HG02973 (cell line): ENCODE data around the gene CDC42BPB.
"Not testable (repeated sequence)": the region's sequence is repeated elsewhere in the genome, so short reads cannot be mapped to it uniquely, and the experiment has no call there.

ENCODE experiments used
- ATAC-seq: cut with Tn5 transposase; IDR thresholded peaks from one replicate; pipeline ENCODE4 v1.9.1; 2021; ENCODE audit warnings: moderate library complexity; ENCODE audit not compliant: unreplicated experiment

CDC42BPB gene

DNA sequence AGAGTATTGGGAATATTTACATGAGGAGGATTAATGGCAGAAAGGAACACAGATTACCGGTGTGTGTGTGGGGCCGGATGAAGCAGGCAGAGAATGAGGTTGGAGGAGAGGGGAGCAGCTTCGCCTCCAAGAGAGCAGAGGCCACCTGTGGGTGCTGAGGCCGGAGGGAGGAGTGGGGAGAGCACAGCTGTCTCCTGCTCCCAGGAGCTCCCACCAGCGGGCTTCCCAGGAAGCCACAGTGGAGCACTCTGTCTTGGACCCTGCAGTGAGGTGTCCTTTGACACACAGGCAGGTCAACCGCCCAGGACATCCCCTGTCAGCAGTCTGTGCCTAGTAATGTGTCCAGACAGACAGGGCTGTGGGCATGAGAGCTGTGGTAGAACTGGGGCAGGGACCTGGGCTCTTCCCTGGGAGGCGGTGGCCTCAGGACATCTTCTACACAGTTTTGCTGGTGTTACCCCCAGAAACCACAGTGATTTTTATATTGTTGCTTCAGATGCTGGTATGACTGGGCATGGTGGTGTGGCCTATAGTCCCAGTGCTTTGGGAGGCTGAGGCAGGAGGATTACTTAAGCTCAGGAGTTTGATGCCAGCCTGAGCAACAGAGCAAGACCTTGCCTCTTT is 153.3 kb downstream of the CDC42BPB start:
- ATAC-seq, result no peak

DNA sequence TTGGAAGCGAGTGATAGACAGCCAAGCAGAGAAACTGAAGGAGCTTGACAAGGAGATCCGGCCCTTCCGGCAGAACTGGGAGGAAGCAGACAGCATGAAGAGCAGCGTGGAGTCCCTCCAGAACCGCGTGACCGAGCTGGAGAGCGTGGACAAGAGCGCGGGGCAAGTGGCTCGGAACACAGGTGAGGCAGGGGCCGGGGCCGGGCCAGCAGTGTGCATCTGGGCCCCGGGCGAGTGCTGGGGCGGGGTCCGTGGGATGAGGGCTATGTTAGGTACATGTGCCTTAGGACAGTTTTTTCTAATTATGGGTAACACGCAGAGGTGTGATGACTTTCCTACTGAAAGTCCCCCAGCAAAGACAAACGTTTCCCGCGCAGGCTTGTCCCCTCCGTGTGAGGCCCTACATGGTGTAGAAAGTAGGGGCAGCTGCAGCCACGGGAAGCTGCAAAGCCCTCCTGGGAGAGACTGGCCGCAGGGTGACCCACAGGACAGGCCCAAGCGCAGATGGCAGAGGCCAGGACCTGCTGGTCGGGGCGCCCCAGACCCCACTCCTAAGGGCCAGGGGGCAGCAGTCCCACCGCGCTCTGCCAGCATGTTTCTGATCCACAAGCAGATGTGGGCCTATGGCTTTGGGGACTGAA is 154.0 kb downstream of the CDC42BPB start:
- no peak for ATAC-seq

DNA sequence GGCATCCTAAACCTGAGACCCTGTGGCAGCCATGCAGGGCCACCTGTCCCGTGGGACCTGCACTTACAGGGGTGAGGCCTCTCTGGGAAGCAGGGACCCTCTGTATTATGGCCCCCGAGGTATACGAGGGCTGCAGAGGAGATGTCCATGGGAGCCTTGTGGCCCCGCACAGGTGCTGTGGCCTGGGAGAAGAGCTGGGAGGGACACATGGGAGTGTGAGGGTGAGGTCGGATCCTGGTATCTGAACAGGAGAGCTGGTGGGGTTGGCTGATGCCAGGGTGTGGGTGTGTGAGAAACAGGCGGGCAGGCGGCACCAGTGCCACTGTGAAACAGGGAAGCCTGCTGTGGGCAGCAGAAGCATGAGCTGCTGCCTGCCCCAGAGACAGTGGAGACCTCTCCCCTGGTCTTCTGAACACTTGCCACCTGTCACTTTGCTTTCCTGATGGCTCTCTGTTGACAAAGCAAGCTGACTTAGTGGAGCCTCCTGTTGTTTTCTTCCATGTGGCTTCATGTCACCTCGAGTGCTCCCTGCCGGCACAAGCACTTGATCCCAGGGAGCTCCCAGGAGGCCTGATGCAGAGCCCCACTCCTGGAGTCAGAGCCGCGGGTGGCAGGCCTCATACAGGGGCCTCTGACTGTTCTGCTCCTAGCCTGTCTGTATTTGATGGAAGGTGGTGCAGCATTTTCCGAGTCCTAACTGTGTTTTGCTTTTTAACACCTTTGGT is 154.7 kb downstream of the CDC42BPB start:
- ATAC-seq, result no peak

- no peak for ATAC-seq
Measured at GRCh38 chr14:102902086-102902485, 155.3 kb downstream of the CDC42BPB start.

- ATAC-seq, result peak; percentile 76
Measured at GRCh38 chr14:102901633-102902032, 155.7 kb downstream of the CDC42BPB start.

DNA sequence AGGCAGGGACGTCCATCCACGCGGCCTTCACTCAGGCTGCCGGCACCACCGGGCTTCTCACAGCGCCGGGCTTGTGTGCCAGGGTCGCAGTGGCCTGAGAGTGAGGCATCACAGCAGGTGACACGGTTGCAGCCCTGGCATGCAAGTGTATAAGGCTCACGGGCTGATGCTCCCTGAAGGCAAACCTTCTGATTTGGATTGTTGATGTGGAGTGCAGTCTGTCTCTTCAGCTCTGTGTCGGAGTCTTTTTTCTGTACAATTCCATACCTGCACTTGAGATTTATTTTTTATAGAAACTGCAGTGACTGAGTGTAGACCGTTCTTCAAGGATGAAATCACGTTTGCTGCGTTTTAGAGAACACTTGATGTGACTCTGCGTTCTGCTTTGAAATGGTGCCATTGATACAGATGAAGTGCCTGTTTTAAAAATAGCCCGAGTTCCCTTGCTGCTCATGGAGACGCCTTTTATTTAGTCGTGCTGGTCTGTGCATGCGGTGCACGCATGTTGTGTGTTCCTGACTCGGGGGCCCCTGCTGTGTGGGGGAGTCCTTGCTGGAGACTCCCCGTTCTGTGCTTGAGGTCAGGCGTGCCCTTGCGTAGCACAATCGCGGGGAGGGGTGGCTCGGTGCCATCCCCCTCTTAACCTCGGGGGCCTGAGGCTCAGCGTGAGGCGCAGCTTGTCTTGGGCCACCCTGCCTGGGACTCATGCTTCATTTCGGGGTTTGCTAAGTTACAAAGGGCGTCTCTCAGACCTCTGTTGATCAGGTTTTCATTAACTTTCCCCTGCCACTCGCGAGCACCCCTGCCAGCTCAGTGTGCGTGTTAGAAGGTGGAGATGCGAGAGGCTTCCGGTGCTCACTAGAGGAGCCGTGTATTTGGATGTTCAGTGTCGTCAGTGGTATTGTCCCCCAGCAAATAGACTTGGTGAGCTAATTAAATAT is 156.4 kb downstream of the CDC42BPB start:
- peak; percentile 54 for ATAC-seq

DNA sequence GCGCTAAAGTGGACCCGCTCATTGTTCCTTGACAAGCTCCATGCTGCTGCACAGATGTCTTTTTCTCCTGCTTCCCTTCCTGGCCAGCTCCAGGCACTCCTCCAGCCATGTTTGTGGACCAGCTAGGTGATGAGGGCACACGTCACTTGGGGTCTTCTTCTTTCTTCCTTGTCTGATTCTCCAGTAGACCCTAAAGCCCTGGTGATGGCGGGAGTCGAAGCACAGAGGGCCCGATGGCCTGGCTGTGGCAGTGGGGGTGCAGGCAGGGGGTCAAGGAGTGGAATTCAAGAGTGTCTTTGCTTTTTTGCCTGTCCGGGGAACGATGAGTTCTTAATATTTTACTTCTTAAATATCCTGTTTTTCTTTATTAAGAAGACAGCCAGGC is 157.8 kb downstream of the CDC42BPB start:
- no peak for ATAC-seq

DNA sequence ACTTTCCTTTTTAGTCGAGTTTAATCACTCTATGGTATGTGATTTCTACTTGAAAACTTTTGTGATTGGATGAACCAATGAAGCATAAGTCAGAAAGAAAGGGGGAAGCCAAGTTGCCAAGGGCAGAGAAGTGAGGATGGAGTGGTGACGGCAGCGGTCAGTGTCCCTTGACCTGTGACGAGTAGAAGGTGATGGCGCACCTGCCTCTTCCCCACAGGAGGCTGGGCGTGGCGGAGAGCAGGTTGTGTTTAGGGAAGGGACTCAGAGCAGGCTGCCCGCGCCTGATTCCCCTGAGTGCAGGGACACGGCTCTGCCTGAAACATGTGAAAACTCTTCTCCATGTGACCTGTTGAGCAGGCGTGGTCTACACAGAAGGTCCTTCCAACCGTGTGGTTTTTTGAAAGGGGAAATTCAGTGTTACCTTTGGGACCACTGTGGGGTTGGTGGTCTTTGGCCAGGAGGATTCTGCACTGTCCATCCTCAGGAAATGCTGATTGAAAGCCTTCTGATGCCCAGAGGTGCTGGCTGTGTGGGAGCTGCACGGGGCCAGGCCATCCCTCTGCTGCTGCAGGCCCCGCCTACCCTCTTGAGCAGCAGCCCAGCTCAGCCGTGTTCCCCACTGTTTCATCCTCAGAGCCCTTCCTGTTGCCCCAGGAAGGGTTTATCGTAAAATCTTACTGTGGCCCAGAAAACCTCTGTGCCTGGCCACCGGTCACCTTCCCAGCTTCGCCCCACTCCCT is 158.4 kb downstream of the CDC42BPB start:
- no peak for ATAC-seq

DNA sequence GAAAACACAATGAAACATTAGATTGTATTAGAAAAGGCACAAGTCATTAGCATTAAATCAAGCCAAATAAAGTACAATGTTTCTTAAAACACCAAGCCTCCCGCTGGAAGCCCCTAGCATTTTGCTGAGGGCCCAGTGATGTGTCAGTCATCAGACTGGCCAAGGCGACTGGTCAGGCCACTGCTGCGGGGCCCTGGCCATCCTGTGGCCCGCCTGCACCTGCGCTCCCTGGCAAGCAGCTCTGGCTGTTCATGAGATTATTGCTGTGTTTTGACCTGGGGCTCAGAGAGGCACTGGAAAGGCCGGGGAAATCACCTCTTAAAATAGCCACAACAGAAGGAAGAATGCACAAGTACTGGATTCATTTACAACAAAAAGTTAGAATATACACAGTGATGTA is 159.1 kb downstream of the CDC42BPB start:
- no peak for ATAC-seq

DNA sequence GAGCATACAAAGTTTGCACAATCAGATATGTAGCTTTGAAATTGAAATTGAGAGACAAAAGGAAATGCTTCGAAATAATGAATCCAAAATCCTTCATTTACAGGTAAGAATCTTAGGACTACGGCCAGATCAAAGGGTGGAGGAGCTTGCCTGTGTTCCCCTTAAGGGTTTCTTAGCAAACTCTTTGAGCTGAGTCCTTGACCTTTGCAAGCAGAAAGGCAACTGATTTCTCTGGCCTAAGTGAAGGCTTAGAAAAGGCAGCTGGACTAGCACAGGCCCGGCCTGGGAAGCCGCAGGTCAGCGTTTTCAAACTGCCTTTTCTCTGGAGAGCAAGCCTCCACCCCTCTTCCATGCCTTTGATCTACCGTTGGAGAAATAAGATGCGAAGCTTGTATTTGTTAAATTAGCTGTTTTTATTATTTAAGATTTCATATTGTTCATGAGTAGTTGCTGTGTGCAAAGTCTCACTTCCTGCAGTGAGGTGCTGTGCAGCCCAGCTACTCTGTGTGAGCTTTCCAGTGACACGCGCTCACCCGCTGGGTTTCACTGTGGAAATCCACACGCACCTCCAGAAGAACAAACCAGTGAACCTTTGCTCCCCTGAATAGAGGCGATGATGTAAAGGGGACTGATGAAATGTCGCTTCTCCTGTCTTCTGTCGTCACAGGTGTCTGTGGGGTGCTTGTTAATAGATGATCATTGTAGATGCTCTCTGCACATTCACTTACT is 159.9 kb downstream of the CDC42BPB start:
- no peak for ATAC-seq

- not testable (repeated sequence) for ATAC-seq
Measured at GRCh38 chr14:102896735-102897134, 160.6 kb downstream of the CDC42BPB start.

- ATAC-seq, result no peak
Measured at GRCh38 chr14:102893452-102893851, 163.9 kb downstream of the CDC42BPB start.

GRCh38 chr14:102892651-102893050 is 164.7 kb downstream of the CDC42BPB start:
- ATAC-seq, result no peak

- no peak for ATAC-seq
Measured at GRCh38 chr14:102891556-102891955, 165.8 kb downstream of the CDC42BPB start.

GRCh38 chr14:102891111-102891510 is 166.2 kb downstream of the CDC42BPB start:
- ATAC-seq, result no peak

GRCh38 chr14:102889615-102890014 is 167.7 kb downstream of the CDC42BPB start:
- ATAC-seq, result no peak

- no peak for ATAC-seq
Measured at GRCh38 chr14:102888748-102889147, 168.6 kb downstream of the CDC42BPB start.

GRCh38 chr14:102885737-102886447 is 171.5 kb downstream of the CDC42BPB start:
- no peak for ATAC-seq

GRCh38 chr14:102883554-102883953 is 173.8 kb downstream of the CDC42BPB start:
- ATAC-seq, result no peak
